Esophagus (tissue), 2 donors: Measurements from ENCODE around the gene HERPUD1. TPM values are rescaled to one million over a fixed set of nuclear protein-coding genes. Genes with fewer than 3 reads are reported as not detected.
"Not testable (repeated sequence)": the region's sequence is repeated elsewhere in the genome, so short reads cannot be mapped to it uniquely, and the experiment has no call there.

Experiments used
- H3K27ac ChIP-seq, 2 donors: one replicate each; pipeline ENCODE4 v1.5.1; 2013; ENCODE audit warnings: low read depth in 2 of 2, mild to moderate bottlenecking in 2 of 2, inconsistent platforms in 1 of 2, low read length in 1 of 2, moderate library complexity in 1 of 2
- H3K27me3 ChIP-seq, 2 donors: one replicate each; pipeline ENCODE4 v1.6.1; 2013; ENCODE audit warnings: low read length in 2 of 2, control low read depth in 1 of 2, mild to moderate bottlenecking in 1 of 2; ENCODE audit not compliant: insufficient read depth in 2 of 2, control insufficient read depth in 1 of 2
- H3K36me3 ChIP-seq, 2 donors: one replicate each; pipeline ENCODE4 v1.6.1; 2013; ENCODE audit warnings: low read length in 1 of 2; ENCODE audit not compliant: control insufficient read depth in 2 of 2, insufficient read depth in 2 of 2
- H3K4me1 ChIP-seq, 2 donors: one replicate each; pipeline ENCODE4 v1.6.1; 2013; ENCODE audit warnings: low read length in 1 of 2; ENCODE audit not compliant: control insufficient read depth in 2 of 2, insufficient read depth in 2 of 2
- H3K4me3 ChIP-seq, 2 donors: one replicate each; pipeline ENCODE4 v1.5.1; 2013; ENCODE audit warnings: low read length in 2 of 2, mild to moderate bottlenecking in 2 of 2, low read depth in 1 of 2, moderate library complexity in 1 of 2
- H3K9me3 ChIP-seq, 2 donors: one replicate each; pipeline ENCODE4 v1.6.1; 2013; ENCODE audit warnings: mild to moderate bottlenecking in 2 of 2, low read depth in 1 of 2, low read length in 1 of 2, moderate library complexity in 1 of 2; ENCODE audit not compliant: control insufficient read depth in 2 of 2, insufficient read depth in 1 of 2
- WGBS, 2 donors: extraction: QIAGEN DNeasy Blood & Tissue Kit; methylation state at CpG; one replicate each; pipeline ENCODE4 v1.1.7; 2013; 5-methylcytosine and 5-hydroxymethylcytosine counted together
- polyA plus RNA-seq, 2 donors: library from polyadenylated mRNA; stranded (reverse); fragments of 200-250 nt; gene quantifications; one replicate each; pipeline ENCODE4 v1.2.3, GENCODE V29; 2013
- donor health status: healthy with polysubstance abuse.
- donor health status: Bipolar disorder and iron deficiency.

HERPUD1 gene, protein sequence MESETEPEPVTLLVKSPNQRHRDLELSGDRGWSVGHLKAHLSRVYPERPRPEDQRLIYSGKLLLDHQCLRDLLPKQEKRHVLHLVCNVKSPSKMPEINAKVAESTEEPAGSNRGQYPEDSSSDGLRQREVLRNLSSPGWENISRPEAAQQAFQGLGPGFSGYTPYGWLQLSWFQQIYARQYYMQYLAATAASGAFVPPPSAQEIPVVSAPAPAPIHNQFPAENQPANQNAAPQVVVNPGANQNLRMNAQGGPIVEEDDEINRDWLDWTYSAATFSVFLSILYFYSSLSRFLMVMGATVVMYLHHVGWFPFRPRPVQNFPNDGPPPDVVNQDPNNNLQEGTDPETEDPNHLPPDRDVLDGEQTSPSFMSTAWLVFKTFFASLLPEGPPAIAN
- 10 to 100 TPM; 25.6 to 45.4 TPM for polyA plus RNA-seq

DNA sequence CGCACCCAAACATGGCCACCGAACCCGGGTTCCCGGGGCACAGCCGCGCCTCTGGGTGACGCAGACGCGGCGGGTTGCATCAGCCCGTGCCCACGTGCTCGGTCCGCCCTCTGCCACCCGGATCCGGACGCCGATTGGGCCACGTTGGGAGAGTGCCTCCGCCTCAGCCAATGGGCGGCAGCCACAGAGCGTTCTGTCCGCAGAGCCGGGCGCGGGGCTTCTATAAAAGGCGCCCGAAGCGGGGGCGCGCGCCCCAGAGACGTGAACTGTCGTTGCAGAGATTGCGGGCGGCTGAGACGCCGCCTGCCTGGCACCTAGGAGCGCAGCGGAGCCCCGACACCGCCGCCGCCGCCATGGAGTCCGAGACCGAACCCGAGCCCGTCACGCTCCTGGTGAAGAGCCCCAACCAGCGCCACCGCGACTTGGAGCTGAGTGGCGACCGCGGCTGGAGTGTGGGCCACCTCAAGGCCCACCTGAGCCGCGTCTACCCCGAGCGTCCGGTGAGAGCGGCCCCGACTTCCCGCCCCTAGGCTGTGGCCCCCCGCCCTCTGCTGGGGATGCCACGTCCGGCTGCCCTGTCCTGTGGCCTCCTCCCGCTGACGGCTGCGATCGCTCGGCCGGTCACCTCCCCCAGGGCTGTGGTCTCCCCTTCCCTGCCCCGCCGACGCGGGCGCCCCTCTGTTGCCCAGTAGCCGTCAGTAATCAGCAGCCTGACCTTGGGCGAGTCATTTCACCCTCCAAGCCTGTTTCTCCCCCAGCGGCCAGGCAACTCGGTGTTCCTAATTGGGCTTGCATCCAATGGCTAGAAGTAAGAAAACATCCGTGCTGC is at the start of gene HERPUD1:
Gene HERPUD1 (plus strand): TSS at position 251 of the 829 bp plus-strand sequence. CDS start 103 bp downstream, at position 354.
- H3K4me1 ChIP-seq, result peaks cover 0 to 3% of the 10 kb centered on the region in 2 donors
- peak within 1 kb of the TSS; percentile 89 for H3K4me3 ChIP-seq
- 0 to 1% methylated on average over 82 to 83 of the region's 83 CpGs for WGBS, 2 donors

DNA sequence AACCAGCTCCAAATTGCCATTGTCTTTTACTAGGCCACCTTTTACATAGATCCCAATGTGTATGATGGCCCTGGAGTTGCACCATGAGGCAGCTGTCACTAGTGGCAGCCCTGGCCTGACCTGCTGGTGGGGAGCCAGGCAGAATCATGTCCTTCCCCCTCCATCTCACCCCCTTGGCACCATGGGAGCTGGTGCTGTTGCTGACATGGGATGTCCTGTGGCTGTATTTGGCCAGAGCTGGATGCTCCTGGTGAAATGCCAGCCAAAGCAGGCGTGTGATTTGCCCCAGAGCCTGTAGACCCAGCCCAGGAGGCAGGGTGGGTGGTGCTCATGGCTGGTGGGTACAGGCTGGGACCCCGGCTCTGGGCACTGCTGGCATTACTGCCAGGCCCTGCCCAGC is 48.4 kb upstream of the HERPUD1 start:
- no peaks in the 10 kb centered on the region for H3K9me3 ChIP-seq

More for the DNA sequence above, at the start of gene HERPUD1:
- H3K27me3 ChIP-seq, result no peaks in the 10 kb centered on the region
- H3K36me3 ChIP-seq, result peaks cover 3 to 5% of the 10 kb centered on the region in 2 donors
- no peaks in the 10 kb centered on the region for H3K9me3 ChIP-seq
- H3K27ac ChIP-seq, result peak within 1 kb of the TSS; percentile 98

DNA sequence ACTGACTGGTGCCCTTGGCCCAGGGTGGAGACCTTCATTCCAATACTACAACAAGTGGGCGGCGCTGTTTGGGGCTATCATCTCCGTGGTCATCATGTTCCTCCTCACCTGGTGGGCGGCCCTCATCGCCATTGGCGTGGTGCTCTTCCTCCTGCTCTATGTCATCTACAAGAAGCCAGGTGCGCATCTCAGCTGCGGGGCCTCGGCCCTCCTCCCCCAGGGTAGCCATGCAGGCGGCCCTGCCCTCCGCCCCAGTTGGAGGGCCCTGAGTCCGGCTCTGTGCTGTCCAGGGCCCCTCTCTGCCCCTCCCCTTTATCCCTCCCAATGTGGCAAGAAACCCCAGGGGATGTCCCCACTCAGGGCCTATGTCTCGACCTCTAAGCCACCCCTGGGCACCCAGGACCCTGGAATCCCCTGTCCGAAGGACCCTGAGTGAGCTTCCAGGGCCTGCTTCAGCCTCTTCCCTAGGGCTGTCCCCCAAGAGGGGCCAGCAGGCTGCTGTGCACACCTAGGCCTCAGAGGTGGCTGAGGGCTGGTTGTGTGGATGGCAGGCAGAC is 47.8 kb upstream of the HERPUD1 start:
- WGBS, 2 donors, result 92 to 94% methylated on average over 14 of the region's 14 CpGs
- Histone ChIP-seq H3K4me1 (no peaks in the 10 kb centered on the region), H3K27ac (no peak overlapping the region), H3K4me3 (no peak overlapping the region), H3K36me3 (no peaks in the 10 kb centered on the region), H3K27me3 (no peaks in the 10 kb centered on the region), H3K9me3 (no peaks in the 10 kb centered on the region)

More for the DNA sequence above, 48.4 kb upstream of the HERPUD1 start:
- Histone ChIP-seq H3K4me3 (no peak overlapping the region), H3K4me1 (no peaks in the 10 kb centered on the region), H3K27me3 (no peaks in the 10 kb centered on the region), H3K27ac (no peak overlapping the region), H3K36me3 (no peaks in the 10 kb centered on the region)
- 70 to 81% methylated on average over 2 of the region's 2 CpGs for WGBS, 2 donors

DNA sequence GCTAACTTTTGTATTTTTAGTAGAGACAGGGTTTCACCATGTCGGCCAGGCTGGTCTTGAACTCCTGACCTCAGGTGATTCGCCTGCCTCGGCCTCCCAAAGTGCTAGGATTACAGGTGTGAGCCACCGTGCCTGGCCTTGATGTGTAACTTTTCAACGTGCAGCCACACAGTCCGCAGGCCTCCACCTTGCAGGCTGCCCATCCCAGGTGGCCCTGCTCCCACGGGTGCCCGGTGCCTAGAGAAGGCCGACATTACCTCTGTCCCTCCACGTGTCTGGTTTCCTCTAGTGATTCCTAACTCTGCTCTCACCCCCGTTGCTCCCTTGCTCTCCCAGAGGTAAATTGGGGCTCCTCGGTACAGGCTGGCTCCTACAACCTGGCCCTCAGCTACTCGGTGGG is 47.0 kb upstream of the HERPUD1 start:
- H3K27me3 ChIP-seq, H3K9me3 ChIP-seq, H3K4me1 ChIP-seq, H3K36me3 ChIP-seq, H3K4me3 ChIP-seq, H3K27ac ChIP-seq: not testable (repeated sequence)
- 83 to 95% methylated on average over 13 of the region's 13 CpGs for WGBS, 2 donors

DNA sequence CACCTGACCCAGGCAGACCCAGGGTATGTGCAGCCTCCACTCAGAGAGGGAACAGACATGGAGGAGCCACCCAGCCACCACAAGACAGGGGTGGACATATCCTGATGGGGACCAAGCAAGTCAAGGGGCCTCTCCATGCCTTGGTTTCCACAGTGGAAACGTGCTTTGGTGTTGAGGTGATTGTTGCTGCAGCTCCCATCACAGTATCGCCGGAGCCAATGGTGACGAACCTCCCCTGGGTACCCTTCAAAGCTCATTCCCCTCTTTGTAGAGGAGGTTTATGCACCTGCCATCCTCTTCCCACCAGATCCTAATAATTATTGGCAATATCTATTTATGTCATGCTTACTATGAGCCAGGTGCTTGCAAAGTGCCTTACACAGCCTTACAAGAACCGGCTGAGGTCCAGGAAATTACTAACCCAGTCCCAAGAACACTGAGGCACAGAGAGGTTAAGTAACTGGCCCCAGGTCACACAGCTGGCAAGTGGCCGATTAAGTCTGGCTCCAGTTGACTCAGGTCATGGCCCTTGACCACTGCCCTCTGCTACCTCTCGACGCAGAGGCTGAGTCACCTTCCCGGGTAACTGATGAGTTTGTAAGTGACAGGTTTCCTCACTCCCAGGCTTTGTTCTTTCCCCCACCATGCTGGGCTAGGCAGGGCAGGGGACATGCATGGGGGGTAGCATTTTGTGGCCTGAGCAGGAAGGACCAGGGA is 46.3 kb upstream of the HERPUD1 start:
- Histone ChIP-seq H3K4me3 (no peak overlapping the region), H3K4me1 (no peaks in the 10 kb centered on the region), H3K27ac (no peak overlapping the region), H3K36me3 (no peaks in the 10 kb centered on the region), H3K27me3 (no peaks in the 10 kb centered on the region), H3K9me3 (no peaks in the 10 kb centered on the region)
- WGBS, 2 donors, result 74 to 83% methylated on average over 9 of the region's 9 CpGs

DNA sequence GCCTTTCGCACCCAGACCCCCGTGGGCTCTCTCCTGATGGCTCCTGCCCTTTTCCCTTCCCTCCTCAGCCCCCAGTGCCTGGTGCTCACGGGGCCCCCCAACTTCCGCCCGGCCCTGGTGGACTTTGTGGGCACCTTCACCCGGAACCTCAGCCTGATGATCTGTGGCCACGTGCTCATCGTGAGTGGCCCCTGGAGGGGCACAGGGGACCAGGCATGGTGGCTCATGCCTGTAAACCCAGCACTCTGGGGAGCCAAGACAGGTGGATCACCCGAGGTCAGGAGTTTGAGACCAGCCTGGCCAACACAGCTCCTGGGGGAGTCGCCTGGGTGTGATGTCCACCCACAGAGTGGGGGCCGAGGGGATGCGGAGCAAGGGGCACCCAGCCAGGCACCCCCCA is 45.6 kb upstream of the HERPUD1 start:
- WGBS, 2 donors, result 90 to 93% methylated on average over 12 of the region's 12 CpGs
- Histone ChIP-seq H3K36me3 (no peaks in the 10 kb centered on the region), H3K27me3 (no peaks in the 10 kb centered on the region), H3K4me1 (no peaks in the 10 kb centered on the region), H3K27ac (no peak overlapping the region), H3K9me3 (no peaks in the 10 kb centered on the region), H3K4me3 (no peak overlapping the region)

DNA sequence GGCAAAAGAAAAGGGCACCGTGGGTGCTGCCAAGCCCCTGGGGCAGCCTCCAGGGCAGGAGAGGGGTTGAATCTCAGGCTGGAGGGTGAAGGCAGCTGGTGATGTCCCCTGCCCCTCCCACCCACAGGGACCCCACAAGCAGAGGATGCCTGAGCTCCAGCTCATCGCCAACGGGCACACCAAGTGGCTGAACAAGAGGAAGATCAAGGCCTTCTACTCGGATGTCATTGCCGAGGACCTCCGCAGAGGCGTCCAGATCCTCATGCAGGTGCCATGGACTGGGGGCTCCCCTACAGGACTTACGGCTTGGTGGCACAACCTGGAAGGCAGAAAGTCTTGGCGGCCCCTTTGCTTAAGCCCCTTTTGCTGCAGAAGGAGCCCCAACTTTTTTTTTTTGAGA is 45.1 kb upstream of the HERPUD1 start:
- 87 to 88% methylated on average over 9 of the region's 9 CpGs for WGBS, 2 donors
- Histone ChIP-seq H3K9me3 (no peaks in the 10 kb centered on the region), H3K4me1 (no peaks in the 10 kb centered on the region), H3K4me3 (no peak overlapping the region), H3K27me3 (no peaks in the 10 kb centered on the region), H3K27ac (no peak overlapping the region), H3K36me3 (no peaks in the 10 kb centered on the region)

DNA sequence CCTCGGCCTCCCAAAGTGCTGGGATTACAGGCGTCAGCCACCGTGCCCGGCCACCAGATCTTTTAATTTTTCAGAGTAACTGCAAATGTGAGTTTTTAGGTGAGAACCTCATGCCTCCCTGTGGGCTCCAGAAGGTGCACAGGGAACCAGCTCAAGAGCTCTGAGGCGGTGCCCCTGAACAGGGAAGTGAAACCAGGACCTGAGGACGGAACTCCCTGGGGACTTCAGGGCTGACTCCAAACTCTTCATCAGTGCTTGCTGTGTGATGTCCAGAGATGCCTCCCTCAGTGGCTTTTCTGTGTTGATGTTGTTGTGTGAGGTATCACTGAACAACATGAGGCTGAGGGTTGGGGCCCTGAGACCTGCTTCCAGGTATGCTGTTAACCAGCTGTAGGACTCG is 43.1 kb upstream of the HERPUD1 start:
- no peak overlapping the region for H3K4me3 ChIP-seq
- WGBS, 2 donors, result 91 to 93% methylated on average over 6 to 7 of the region's 7 CpGs
- no peaks in the 10 kb centered on the region for H3K36me3 ChIP-seq
- H3K27ac ChIP-seq, result no peak overlapping the region
- no peaks in the 10 kb centered on the region for H3K27me3 ChIP-seq
- H3K4me1 ChIP-seq, result no peaks in the 10 kb centered on the region
- H3K9me3 ChIP-seq, result no peaks in the 10 kb centered on the region

DNA sequence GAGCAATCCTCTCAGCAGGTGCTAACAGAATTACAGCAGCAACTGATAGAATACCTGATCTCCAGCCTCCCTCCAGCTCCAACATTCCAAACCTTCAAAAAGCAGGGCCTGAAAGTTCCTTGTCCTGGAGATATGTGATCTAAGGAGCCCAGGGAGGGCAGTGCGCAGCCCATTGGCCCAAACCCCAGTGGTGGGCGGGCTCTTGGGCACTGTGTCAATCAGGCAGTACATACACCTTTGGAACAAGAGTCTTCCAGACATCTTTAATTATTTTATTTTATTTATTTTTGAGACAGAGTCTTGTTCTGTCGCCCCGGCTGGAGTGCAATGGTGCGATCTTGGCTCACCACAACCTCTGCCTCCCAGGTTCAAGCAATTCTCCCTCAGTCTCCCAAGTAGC is 42.7 kb upstream of the HERPUD1 start:
- H3K4me3 ChIP-seq, result no peak overlapping the region
- 90 to 93% methylated on average over 5 of the region's 5 CpGs for WGBS, 2 donors
- H3K4me1 ChIP-seq, result no peaks in the 10 kb centered on the region
- H3K9me3 ChIP-seq, result no peaks in the 10 kb centered on the region
- H3K27ac ChIP-seq, result no peak overlapping the region
- H3K27me3 ChIP-seq, result no peaks in the 10 kb centered on the region
- no peaks in the 10 kb centered on the region for H3K36me3 ChIP-seq
